Stomach smooth muscle (tissue), 2 donors: ENCODE data around the gene HERC5.
"Not testable (repeated sequence)": the region's sequence is repeated elsewhere in the genome, so short reads cannot be mapped to it uniquely, and the experiment has no call there.

Experiments used
- H3K27ac ChIP-seq: one replicate; pipeline ENCODE4 v1.7.0; 2013; ENCODE audit warnings: mild to moderate bottlenecking, low read length, inconsistent platforms
- H3K27me3 ChIP-seq, 2 donors: one replicate each; pipeline ENCODE4 v1.7.0; 2013; ENCODE audit warnings: low read length in 2 of 2; ENCODE audit not compliant: insufficient read depth in 2 of 2, control insufficient read depth in 1 of 2
- H3K36me3 ChIP-seq, 2 donors: one replicate each; pipeline ENCODE4 v1.7.0; 2013; ENCODE audit warnings: low read length in 2 of 2; ENCODE audit not compliant: control insufficient read depth in 2 of 2, insufficient read depth in 2 of 2
- H3K4me1 ChIP-seq: one replicate; pipeline ENCODE4 v1.7.0; 2013; ENCODE audit warnings: low read length; ENCODE audit not compliant: control insufficient read depth, insufficient read depth
- H3K4me3 ChIP-seq, 2 donors: one replicate each; pipeline ENCODE4 v1.7.0; 2013; ENCODE audit warnings: low read length in 2 of 2
- H3K9ac ChIP-seq, 2 donors: one replicate each; pipeline ENCODE4 v1.7.0; 2013; ENCODE audit warnings: low read length in 2 of 2, mild to moderate bottlenecking in 1 of 2
- H3K9me3 ChIP-seq, 2 donors: one replicate each; pipeline ENCODE4 v1.7.0; 2013; ENCODE audit warnings: low read length in 2 of 2; ENCODE audit not compliant: control insufficient read depth in 2 of 2
- donor health status: healthy.
- donor health status: Pancreatic carcinoma.

Gene HERC5

DNA sequence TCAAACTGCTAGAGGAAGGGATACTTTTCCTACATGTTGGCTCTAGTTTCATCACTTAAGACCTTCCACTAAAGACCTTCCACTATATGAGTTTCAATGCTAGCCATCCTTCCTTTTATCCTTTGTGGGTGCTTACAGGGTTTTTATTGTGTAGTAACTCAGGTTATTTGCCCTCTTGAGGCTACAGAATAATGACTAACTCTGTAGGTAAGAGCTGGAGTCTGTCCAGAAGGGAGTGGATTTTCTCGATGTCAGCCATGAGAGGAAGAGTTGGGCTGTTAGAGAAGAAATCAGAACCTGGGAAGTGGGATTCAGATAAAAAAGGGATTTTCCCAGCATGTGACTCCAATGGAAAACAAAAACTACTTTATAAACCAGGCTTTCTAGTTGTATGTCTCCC lies 27.5 kb upstream of the HERC5 start:
- Histone ChIP-seq H3K27ac (no peak overlapping the region), H3K36me3 (peaks cover 0 to 3% of the 10 kb centered on the region in 2 donors)

GRCh38 chr4:88435987-88436693 lies 20.8 kb upstream of the HERC5 start:
- Histone ChIP-seq H3K36me3 (peaks cover 0 to 2% of the 10 kb centered on the region in 2 donors), H3K9ac (no peak overlapping the region), H3K4me3 (no peak overlapping the region), H3K27me3 (no peaks in the 10 kb centered on the region), H3K4me1 (no peaks in the 10 kb centered on the region), H3K27ac (no peak overlapping the region), H3K9me3 (no peaks in the 10 kb centered on the region)

More for the DNA sequence above, 27.5 kb upstream of the HERC5 start:
- H3K4me3 ChIP-seq = no peak overlapping the region
- no peaks in the 10 kb centered on the region for H3K4me1 ChIP-seq
- H3K9ac ChIP-seq = no peak overlapping the region
- H3K9me3 ChIP-seq = no peaks in the 10 kb centered on the region
- H3K27me3 ChIP-seq = no peaks in the 10 kb centered on the region

GRCh38 chr4:88437873-88438272 lies 19.0 kb upstream of the HERC5 start:
- not testable (repeated sequence) for H3K27me3 ChIP-seq, H3K9ac ChIP-seq, H3K27ac ChIP-seq, H3K36me3 ChIP-seq, H3K9me3 ChIP-seq, H3K4me1 ChIP-seq, H3K4me3 ChIP-seq

GRCh38 chr4:88439161-88439760 lies 17.7 kb upstream of the HERC5 start:
- H3K27ac ChIP-seq = no peak overlapping the region
- no peaks in the 10 kb centered on the region for H3K4me1 ChIP-seq
- H3K4me3 ChIP-seq = no peak overlapping the region
- H3K9ac ChIP-seq = no peak overlapping the region
- H3K27me3 ChIP-seq = no peaks in the 10 kb centered on the region
- no peaks in the 10 kb centered on the region for H3K9me3 ChIP-seq
- peaks cover 0 to 2% of the 10 kb centered on the region in 2 donors for H3K36me3 ChIP-seq

DNA sequence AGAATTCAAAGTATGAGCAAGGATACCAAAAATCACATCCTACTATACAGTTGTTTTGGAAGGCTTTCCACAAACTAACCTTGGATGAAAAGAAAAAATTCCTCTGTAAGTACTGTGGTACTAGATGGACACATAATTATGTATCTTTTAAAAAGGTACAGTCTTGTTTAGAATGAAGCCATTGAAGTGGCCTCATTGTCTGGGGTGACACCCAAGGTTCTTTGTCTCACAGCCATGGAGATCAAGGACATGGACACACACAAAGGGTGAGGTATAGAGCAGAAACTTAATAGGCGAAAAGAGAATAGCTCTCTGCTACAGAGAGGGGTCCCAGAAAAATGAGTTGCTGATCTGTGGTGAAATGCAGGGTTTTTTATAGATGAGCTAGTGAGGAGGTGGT lies 16.8 kb upstream of the HERC5 start:
- no peaks in the 10 kb centered on the region for H3K9me3 ChIP-seq
- peaks cover 0 to 2% of the 10 kb centered on the region in 2 donors for H3K36me3 ChIP-seq

DNA sequence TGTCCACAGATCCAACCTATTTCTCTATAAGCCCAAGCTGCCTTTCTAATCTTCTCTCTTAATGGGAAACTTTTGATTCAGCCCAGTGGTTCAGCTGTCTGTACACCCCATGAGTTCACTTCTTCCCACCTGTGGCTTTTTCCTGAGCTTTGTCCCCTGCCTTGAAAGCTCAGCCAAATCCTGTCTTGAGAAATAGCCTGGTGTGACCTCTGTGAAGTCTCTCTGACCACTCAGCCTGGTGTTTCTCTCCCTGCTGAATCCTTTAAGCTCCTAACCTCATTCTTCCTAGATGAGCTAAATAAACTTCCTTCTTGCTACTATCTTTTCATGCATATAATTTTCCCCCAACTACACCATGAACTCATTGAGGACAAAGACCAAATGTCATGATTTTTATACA lies 15.2 kb upstream of the HERC5 start:
- Histone ChIP-seq H3K27me3 (no peaks in the 10 kb centered on the region), H3K9ac (no peak overlapping the region), H3K36me3 (peaks cover 0 to 2% of the 10 kb centered on the region in 2 donors), H3K9me3 (no peaks in the 10 kb centered on the region), H3K27ac (no peak overlapping the region), H3K4me3 (no peak overlapping the region), H3K4me1 (no peaks in the 10 kb centered on the region)

More for the DNA sequence above, 16.8 kb upstream of the HERC5 start:
- Histone ChIP-seq H3K27me3 (no peaks in the 10 kb centered on the region), H3K27ac (no peak overlapping the region), H3K4me3 (no peak overlapping the region), H3K4me1 (no peaks in the 10 kb centered on the region), H3K9ac (no peak overlapping the region)

GRCh38 chr4:88442689-88443191 lies 14.2 kb upstream of the HERC5 start:
- Histone ChIP-seq H3K4me3 (no peak overlapping the region), H3K9ac (no peak overlapping the region), H3K4me1 (no peaks in the 10 kb centered on the region), H3K27ac (no peak overlapping the region), H3K9me3 (no peaks in the 10 kb centered on the region), H3K36me3 (peaks cover 0 to 2% of the 10 kb centered on the region in 2 donors), H3K27me3 (no peaks in the 10 kb centered on the region)

DNA sequence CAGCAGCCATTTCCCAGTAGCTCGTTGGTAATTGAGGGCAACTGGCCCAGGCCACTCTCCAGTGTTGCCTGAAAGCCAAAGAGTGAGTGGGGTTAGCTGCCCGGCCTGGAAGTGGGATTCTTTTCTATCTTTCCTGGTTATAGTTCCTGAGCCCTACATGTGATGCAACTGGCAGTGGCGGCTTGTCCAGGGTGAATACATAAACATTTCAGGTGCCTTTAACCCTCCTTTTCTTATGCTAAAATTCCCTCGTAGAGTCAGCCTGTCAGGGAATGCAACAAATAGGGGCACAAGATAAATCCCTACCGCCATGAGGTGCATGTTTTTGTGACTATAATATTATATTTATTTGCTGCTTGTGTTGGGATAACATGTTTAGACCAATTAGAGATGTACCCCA lies 13.4 kb upstream of the HERC5 start:
- no peak overlapping the region for H3K9ac ChIP-seq
- H3K27me3 ChIP-seq = no peaks in the 10 kb centered on the region
- no peaks in the 10 kb centered on the region for H3K4me1 ChIP-seq
- H3K36me3 ChIP-seq = peaks cover 0 to 2% of the 10 kb centered on the region in 2 donors
- no peaks in the 10 kb centered on the region for H3K9me3 ChIP-seq
- no peak overlapping the region for H3K27ac ChIP-seq
- H3K4me3 ChIP-seq = no peak overlapping the region

DNA sequence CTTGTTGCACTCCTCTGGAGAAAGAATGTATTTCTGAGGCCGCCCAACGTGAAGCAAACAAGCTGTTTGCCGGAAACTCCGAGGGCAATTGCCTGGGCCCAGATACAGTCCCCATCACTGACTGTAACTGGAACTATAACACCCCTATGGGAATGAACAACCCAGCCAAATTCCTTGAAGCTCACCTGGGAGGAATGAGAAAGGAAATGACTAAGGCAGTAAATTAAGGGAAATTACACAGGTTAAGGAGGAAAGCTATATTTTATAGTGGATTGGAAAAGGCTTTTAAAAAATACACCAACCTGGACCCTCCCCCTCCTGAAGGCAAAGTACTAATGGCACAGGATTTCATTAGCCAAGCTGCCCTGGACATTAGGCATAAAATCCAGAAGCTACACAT lies 11.7 kb upstream of the HERC5 start:
- H3K36me3 ChIP-seq = peaks cover 0 to 2% of the 10 kb centered on the region in 2 donors
- no peaks in the 10 kb centered on the region for H3K4me1 ChIP-seq
- H3K9ac ChIP-seq = no peak overlapping the region
- H3K4me3 ChIP-seq = no peak overlapping the region
- no peaks in the 10 kb centered on the region for H3K27me3 ChIP-seq
- H3K9me3 ChIP-seq = no peaks in the 10 kb centered on the region
- H3K27ac ChIP-seq = no peak overlapping the region

DNA sequence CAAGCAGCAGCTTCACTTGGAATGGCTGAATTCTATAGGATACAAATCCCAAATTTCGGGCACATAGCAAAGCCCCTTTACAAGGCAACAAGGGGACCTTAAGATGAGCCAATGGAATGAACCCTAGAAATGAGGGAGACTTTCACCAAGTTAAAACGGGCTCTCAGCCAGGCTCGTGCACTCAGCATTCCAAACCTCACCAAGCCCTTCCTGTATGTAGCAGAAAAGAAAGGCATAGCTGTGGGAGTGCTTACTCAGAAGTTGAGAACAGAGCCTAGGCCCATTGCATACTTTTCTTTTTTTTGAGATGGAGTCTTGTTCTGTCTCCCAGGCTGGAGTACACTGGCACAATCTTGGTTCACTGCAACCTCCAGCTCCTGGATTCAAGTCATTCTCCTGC lies 10.8 kb upstream of the HERC5 start:
- Histone ChIP-seq H3K27me3 (no peaks in the 10 kb centered on the region), H3K4me3 (no peak overlapping the region), H3K27ac (no peak overlapping the region), H3K9ac (no peak overlapping the region), H3K9me3 (no peaks in the 10 kb centered on the region), H3K36me3 (peaks cover 0 to 2% of the 10 kb centered on the region in 2 donors), H3K4me1 (no peaks in the 10 kb centered on the region)
